Spleen (tissue), 11 donors: ENCODE measurements around the gene CPNE8. TPM values are rescaled to one million over a fixed set of nuclear protein-coding genes. Genes with fewer than 3 reads are reported as not detected.

ENCODE experiments used
- DNase-seq: peaks from one replicate; pipeline ENCODE4 v3.0.0-alpha.2; 2020
- H3K27ac ChIP-seq, 8 donors: fragments of 200-600 bp; sonication (generic) in 7 of 8; 1 replicate in 4 of 8; 2 replicates in 4 of 8; pipeline versions ENCODE4 v1.5.0 to v1.8.0; 2016 to 2021; ENCODE audit warnings: inconsistent platforms in 4 of 8, mild to moderate bottlenecking in 4 of 8, moderate library complexity in 1 of 8
- H3K27me3 ChIP-seq, 7 donors: fragments of 200-600 bp; sonication (generic) in 6 of 7; replicated peaks in 1 of 7; 1 replicate in 4 of 7; 2 replicates in 3 of 7; pipeline versions ENCODE4 v1.5.0 to v1.8.0; 2016 to 2021; ENCODE audit warnings: inconsistent platforms in 3 of 7, mild to moderate bottlenecking in 1 of 7
- H3K36me3 ChIP-seq, 6 donors: fragments of 200-600 bp; sonication (generic) in 5 of 6; 1 replicate in 4 of 6; 2 replicates in 2 of 6; pipeline versions ENCODE4 v1.5.0 to v1.8.0; 2016 to 2021; ENCODE audit warnings: inconsistent platforms in 2 of 6
- H3K4me1 ChIP-seq, 6 donors: fragments of 200-600 bp; sonication (generic) in 5 of 6; 1 replicate in 3 of 6; 2 replicates in 3 of 6; pipeline versions ENCODE4 v1.5.0 to v1.8.0; 2016 to 2021; ENCODE audit warnings: inconsistent platforms in 3 of 6
- H3K4me3 ChIP-seq, 8 donors: fragments of 200-600 bp; sonication (generic) in 7 of 8; 1 replicate in 4 of 8; 2 replicates in 4 of 8; pipeline versions ENCODE4 v1.5.0 to v1.8.0; 2016 to 2021; ENCODE audit warnings: inconsistent platforms in 4 of 8, mild to moderate bottlenecking in 4 of 8, moderate library complexity in 2 of 8
- H3K9me3 ChIP-seq, 8 donors: fragments of 200-600 bp; sonication (generic) in 7 of 8; 1 replicate in 4 of 8; 2 replicates in 4 of 8; pipeline versions ENCODE4 v1.5.0 to v1.8.0; 2016 to 2021; ENCODE audit warnings: inconsistent platforms in 4 of 8
- CTCF ChIP-seq, 11 experiments: fragments of 200-600 bp in 7 of 11; fragments of 450-650 bp in 4 of 11; sonication (generic) in 4 of 11; IDR thresholded peaks in 8 of 11; conservative IDR thresholded peaks in 3 of 11; 1 replicate in 7 of 11; 2 replicates in 4 of 11; pipeline versions ENCODE4 v1.4.0 to v1.8.0; 2016 to 2021; ENCODE audit warnings: antibody characterized with exemption in 11 of 11, inconsistent platforms in 4 of 11, mild to moderate bottlenecking in 1 of 11
- POLR2A ChIP-seq, 3 donors: fragments of 450-650 bp; IDR thresholded peaks; one replicate each; pipeline ENCODE4 v1.5.1; 2017; ENCODE audit warnings: antibody characterized with exemption in 3 of 3, mild to moderate bottlenecking in 1 of 3
- POLR2AphosphoS5 ChIP-seq, 3 donors: sonication (generic); formaldehyde crosslinking; IDR thresholded peaks; one replicate each; pipeline ENCODE4 v1.5.1; 2017; ENCODE audit warnings: antibody characterized with exemption in 3 of 3
- WGBS, 5 donors: extraction: QIAGEN DNeasy Blood & Tissue Kit in 3 of 5; methylation state at CpG; one replicate each; pipeline versions ENCODE4 v1.1.5 to v1.1.7; 2013 to 2018; 5-methylcytosine and 5-hydroxymethylcytosine counted together
- intact Hi-C: fragments of 100-400 bp; cut with DNase I; formaldehyde crosslinking; loops from one replicate; pipeline ENCODE4 v1.15.0; 2023; ENCODE audit warnings: low total_unique reads
- polyA plus RNA-seq, 3 donors: library from polyadenylated mRNA; stranded (reverse); fragments of 200-250 nt; gene quantifications; one replicate each; pipeline ENCODE4 v1.2.1, GENCODE V29; 2013
- total RNA-seq, 7 donors: library from RNA; depleted of rRNA in 3 of 7; stranded (reverse); fragments of >200 nt in 3 of 7; fragmentation: NEBNext Ultra II Directional in 4 of 7; extraction: Animal tissue kit (Norgen Biotek cat#: 25700) in 4 of 7; gene quantifications; one replicate each; pipeline versions ENCODE4 v1.1.0 to v1.2.1, GENCODE V29; 2016 to 2021
- donor health status: healthy with polysubstance abuse.
- donor health status: DM: no; HTN: no; CAD: no; lungs with moderate emphysema.
- donor health status: DM: no; HTN: no; CAD: no.
- donor health status: Bipolar disorder and iron deficiency.
- donor health status: healthy.
- donor health status: DM: no; HTN: no; CAD: no.
- donor health status: DM: yes; HTN: yes; CAD: no.

Gene CPNE8
- total and polyA plus RNA-seq, 10 donors, result 5.4 to 42.4 (median 30.2) TPM

GRCh38 chr12:38890102-38890855 is 15.1 kb downstream of the CPNE8 start:
- no peak for DNase-seq
- H3K4me3 ChIP-seq, result no peak overlapping the region
- H3K4me1 ChIP-seq, result peaks cover 0 to 5% (median 0%) of the 10 kb centered on the region in 6 donors
- no peak for TF ChIP-seq POLR2A (IDR thresholded peaks at IDR 0.05)
- no peak overlapping the region for H3K27ac ChIP-seq
- 26 to 59% (median 30%) methylated on average over 1 of the region's 1 CpG for WGBS, 5 donors
- H3K36me3 ChIP-seq, result no peaks in the 10 kb centered on the region
- H3K27me3 ChIP-seq, result no peaks in the 10 kb centered on the region
- intact Hi-C loops, result no loop called here
- no peaks in the 10 kb centered on the region for H3K9me3 ChIP-seq

- no peak overlapping the region for H3K27ac ChIP-seq
- WGBS, 5 donors, result 84 to 91% (median 90%) methylated on average over 5 of the region's 5 CpGs
- H3K36me3 ChIP-seq, result no peaks in the 10 kb centered on the region
- no peaks in the 10 kb centered on the region for H3K27me3 ChIP-seq
- peaks cover 0 to 5% (median 0%) of the 10 kb centered on the region in 6 donors for H3K4me1 ChIP-seq
- intact Hi-C loops, result no loop called here
- H3K4me3 ChIP-seq, result no peak overlapping the region
- TF ChIP-seq CTCF (IDR thresholded peaks at IDR 0.05 in 8 of 11, conservative IDR thresholded peaks at IDR 0.05 in 3 of 11) (no peak), POLR2AphosphoS5 (IDR thresholded peaks at IDR 0.05) (no peak), POLR2A (IDR thresholded peaks at IDR 0.05) (no peak)
- H3K9me3 ChIP-seq, result no peaks in the 10 kb centered on the region
- no peak for DNase-seq
These were observed 16.0 kb downstream of the CPNE8 start for GRCh38 chr12:38889297-38889815.

GRCh38 chr12:38887770-38888169 is 17.6 kb downstream of the CPNE8 start:
- no peaks in the 10 kb centered on the region for H3K36me3 ChIP-seq
- no peak overlapping the region for H3K4me3 ChIP-seq
- intact Hi-C loops, result no loop called here
- no peak for DNase-seq
- H3K4me1 ChIP-seq, result no peaks in the 10 kb centered on the region
- no peaks in the 10 kb centered on the region for H3K27me3 ChIP-seq
- 64 to 84% (median 78%) methylated on average over 1 of the region's 1 CpG for WGBS, 5 donors
- no peaks in the 10 kb centered on the region for H3K9me3 ChIP-seq
- H3K27ac ChIP-seq, result no peak overlapping the region
- no peak for TF ChIP-seq CTCF (IDR thresholded peaks at IDR 0.05 in 8 of 11, conservative IDR thresholded peaks at IDR 0.05 in 3 of 11)
- TF ChIP-seq POLR2A (IDR thresholded peaks at IDR 0.05), result no peak
- no peak for TF ChIP-seq POLR2AphosphoS5 (IDR thresholded peaks at IDR 0.05)

- no peak for TF ChIP-seq POLR2AphosphoS5 (IDR thresholded peaks at IDR 0.05)
- no peak for TF ChIP-seq POLR2A (IDR thresholded peaks at IDR 0.05)
- TF ChIP-seq CTCF (IDR thresholded peaks at IDR 0.05 in 8 of 11, conservative IDR thresholded peaks at IDR 0.05 in 3 of 11), result no peak
These were observed 18.5 kb downstream of the CPNE8 start for GRCh38 chr12:38886931-38887330.

More at GRCh38 chr12:38886931-38887330, 18.5 kb downstream of the CPNE8 start:
- no peak for DNase-seq
- intact Hi-C loops, result no loop called here
- 90 to 100% (median 93%) methylated on average over 1 of the region's 1 CpG for WGBS, 5 donors
- no peaks in the 10 kb centered on the region for H3K36me3 ChIP-seq
- no peak overlapping the region for H3K27ac ChIP-seq
- peaks cover 0 to 8% (median 0%) of the 10 kb centered on the region in 8 donors for H3K9me3 ChIP-seq
- H3K4me1 ChIP-seq, result no peaks in the 10 kb centered on the region
- H3K27me3 ChIP-seq, result no peaks in the 10 kb centered on the region
- H3K4me3 ChIP-seq, result no peak overlapping the region
